ENCODE measurements around the gene OBP2B.
"Not testable (repeated sequence)": the region's sequence is repeated elsewhere in the genome, so short reads cannot be mapped to it uniquely, and the experiment has no call there.

The OBP2B gene

DNA sequence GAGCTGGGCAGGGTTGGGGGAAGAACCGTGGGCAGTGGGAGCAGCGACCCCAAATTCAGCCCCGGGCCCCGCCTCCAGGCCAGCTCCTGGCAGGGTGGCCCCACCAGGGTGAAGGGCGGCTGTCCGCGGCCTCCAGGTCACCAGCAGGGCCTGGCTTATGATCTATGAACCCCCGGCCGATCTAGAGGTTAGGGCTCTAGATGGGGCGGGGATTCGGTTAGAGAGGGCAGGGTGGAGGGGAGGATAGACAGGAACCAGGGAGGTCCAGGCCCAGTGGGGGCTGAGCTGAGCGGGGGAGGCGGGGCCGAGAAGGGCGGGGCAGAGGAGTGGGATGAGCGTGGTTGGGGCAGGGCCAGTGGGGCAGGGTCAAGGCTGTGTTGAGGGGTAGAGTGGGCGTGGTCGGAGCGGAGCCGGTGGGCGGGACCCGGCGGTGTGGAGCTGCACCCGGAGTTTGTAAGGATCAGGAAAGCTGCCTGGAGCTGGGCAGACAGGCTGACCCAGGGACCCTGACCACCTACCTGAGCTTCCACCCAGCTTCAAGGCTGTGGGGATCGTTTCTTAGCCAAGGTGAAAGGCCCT, 29.3 kb upstream of the OBP2B start:
- no peak for DNase-seq

DNA sequence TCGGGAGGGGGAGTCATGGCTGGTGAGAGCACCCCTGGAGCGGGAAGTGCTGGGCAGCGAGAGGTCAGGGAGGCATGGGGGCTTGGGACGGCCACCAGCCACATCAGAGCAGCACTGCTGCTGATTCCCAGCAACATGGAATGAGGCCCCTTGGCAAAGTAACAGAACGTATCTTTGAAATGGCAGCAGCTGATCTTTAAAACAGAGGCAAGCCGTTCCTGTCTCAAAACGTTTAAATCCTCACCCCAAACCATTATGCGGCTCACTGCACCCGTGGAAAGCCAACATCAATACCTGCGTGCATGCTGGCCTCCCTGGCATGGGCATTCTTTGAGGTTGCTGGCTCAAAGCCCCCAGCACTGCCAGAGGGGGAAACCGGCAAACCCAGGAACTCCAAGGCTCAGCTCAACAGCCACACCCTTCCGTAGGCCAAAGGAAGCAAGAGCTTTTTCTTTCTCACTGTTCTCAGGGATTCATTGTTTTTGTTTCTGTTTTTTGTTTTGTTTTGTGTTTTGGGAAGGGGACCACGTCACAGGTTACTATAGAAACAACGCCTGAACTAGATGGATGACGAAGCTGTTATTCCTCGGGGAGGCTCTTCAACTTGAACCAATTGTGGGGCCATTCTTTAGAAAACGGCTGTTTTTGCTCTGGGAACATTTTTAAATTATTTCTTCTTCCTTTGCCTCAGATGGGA, 28.1 kb upstream of the OBP2B start:
- DNase-seq, result no peak

DNA sequence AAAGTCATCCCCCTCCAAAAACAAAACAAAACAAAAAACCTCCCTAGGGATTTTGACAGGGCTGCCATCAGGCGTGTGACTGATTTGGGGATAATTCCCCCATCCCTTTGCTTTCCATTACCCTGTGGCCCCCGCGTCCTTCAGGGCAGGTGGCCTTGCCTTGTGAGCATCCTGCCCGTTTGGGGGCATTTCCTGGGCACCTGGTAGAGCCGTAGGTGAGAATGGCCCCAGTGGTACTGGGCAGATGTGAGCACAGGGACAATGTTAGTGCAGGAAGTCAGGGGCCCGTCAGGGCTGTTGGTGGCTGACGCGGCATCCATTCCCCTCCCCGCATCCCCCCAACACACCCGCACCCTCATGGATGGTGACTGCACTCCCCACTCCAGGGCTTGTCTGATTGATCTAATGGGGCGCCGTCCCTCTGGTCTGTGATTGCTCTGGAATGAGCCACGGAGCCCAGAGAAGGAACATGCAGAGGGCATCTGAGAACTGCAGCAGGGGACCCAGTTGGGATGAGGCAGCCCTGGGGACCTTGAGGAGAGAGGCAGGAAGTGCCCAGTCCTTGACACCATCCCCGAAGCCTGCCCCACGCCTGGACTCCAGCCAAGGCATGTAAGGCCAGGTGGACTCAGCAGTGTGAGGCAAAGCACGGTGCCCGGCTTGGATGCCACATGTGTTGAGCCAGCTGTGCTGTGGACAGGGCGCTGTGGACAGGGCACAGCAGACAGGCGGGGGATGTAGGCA, 27.4 kb upstream of the OBP2B start:
- DNase-seq, result not testable (repeated sequence)

DNA sequence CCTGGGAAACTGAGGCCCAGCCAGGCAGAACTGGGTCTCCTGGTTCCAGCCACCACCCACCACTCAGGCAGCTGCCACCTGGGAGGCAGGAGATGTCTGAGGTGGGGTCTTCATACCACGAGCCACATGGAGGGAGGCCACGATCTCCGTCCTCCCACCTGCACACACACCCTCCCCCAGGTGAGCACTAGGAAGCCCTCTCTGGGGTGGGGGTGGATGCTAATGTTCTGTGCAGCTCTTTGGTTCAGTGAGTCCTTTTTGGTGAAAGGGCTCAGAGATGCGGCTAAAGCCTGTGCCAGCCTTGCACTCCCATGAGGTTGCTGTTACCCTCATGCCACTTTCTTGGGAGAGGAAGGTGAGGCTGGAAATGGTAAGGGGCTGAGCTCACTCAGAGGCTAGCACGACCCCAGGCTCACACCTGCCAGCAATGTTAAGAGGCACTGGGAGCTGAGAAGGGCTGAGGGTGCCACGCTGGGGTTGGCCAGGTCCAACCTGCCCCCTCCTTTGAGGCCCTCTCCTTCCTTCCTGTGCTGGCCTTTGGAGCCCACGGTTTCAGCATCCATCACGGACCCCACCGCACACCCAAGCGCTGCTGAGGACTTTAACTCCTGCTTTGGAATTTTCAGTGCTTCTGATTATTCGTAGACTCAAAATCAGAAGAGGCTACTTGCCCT, 26.6 kb upstream of the OBP2B start:
- no peak for DNase-seq

DNA sequence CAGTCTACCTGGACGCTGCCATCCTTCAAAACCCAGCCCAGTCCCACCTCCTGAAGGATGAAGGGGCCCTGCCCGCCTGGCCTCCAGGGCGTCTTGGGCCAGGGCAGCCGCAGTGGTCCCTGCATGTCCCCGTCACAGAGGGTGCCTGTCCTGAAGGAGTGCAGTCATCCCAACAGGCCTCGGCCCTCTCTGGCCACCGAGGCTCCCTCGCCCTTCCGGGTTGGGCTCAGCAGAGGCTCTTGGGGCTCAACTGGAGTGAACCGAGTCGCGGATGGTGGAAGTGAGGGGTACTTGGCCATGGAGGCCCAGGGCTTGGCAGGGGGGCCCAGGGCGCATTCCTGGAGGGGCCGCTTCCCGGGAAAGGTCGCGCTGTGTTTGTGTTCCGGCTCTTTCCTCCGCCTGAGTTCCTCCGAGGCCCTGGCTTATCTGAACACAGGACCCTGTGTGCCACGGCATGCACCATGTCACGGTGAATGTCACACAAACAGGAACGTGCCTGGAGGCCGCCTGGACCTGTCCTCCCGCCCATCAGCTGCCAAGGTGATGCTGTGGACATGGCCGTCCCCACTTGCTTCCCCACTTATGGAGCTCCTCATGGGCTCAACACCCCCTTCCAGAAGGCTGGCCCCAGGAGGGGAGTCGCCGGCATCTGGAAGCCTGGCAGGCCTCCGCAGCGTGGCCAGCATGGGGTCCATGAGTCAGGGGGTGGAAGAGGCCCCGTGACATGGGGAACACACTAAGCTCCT, 25.7 kb upstream of the OBP2B start:
- no peak for DNase-seq

DNA sequence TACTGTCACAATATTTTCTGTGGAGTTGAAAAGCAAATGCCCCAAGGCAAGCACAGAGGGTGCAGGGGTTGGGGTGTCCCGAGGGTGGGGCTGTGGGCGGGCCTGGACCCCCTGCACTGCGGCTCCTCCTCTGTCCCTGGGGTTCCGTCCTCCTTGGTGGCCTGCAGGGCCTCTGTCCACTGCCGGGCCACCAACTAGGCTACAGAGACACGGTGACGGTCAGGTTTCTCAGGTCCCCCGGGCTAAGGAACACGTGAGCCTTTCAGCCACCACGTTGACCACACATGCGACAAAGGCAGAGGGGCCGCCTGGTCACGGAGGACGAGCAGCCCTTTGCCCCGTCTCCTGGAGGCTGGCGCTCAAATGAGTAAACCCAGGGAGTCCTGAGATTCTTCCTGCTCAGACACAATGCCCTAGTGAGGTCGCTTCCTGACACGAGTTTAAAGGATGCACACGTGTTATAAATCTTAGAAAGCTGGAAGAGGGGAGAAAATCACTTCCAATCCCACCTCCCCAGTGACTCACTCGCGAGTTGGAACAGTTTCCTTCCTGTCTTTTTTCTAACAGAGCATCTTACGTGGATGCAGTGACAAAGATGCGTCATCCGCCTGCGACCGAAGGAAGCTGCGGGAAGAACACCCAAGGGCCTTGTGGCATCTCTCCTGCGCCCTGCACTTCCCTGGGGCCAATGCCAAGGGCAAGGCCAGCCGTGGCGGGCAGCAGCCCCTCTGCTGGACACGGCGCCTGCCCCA, 24.8 kb upstream of the OBP2B start:
- DNase-seq, result no peak

DNA sequence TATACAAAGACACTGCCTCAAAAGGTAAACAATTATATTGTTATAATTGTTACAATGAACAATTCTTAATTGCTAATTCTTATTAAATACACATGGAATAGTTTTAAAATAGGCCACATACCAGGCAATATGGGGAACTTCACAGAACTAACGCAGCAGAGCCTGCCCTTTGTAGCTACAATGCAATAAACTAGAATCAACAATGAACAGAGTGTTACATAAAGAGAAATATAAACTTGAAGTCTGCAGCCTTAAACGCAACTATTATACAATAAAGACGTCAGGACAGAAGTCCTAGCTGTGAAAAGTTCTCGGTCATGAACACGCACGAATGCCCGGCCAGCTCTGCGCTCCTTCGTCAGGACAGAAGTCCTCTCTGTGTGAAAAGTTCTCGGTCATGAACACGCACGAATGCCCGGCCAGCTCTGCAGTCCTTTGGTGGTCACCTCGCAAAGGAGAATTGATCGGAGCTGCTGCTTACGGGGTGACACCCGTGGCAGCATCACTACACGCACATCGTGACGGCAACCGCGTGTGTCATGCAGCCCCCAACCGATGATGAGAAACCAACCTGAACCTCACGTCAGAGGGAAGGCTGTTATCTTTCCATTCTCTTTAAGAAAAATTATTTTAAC, 23.0 kb upstream of the OBP2B start:
- not testable (repeated sequence) for DNase-seq

DNA sequence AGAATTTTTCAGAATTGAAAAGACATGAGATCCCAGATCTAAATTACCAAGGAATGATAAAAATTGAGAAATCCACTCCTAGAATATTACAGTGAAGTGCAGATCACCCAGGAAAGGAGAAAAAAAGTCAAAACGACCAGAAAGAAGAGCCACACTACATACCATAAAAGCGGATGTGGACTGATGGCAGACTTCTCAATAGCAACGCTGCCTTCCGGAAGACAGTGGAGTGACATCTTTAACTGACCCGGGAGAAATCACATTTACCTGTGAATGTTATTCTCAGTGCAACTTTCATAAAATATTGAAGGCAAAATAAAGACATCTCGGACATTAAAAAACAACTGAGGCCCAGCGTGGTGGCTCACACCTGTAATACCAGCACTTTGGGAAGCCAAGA, 21.5 kb upstream of the OBP2B start:
- DNase-seq, result not testable (repeated sequence)

DNA sequence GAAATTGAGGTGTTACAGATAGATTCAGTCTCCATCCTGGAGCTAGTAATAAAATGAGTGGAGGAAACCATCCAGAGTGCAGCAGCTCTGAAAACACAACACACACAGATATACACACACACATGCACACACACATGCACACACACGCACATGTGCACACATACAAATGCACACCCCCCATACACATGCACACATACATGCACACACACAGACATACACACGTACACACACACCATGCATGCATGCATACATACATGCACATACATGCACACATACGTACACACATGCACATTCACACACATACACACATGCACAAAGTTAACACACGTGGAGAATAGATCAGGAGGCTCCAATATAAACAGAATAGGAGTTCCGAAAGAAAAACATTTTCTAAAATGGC, 21.0 kb upstream of the OBP2B start:
- DNase-seq, result no peak

DNA sequence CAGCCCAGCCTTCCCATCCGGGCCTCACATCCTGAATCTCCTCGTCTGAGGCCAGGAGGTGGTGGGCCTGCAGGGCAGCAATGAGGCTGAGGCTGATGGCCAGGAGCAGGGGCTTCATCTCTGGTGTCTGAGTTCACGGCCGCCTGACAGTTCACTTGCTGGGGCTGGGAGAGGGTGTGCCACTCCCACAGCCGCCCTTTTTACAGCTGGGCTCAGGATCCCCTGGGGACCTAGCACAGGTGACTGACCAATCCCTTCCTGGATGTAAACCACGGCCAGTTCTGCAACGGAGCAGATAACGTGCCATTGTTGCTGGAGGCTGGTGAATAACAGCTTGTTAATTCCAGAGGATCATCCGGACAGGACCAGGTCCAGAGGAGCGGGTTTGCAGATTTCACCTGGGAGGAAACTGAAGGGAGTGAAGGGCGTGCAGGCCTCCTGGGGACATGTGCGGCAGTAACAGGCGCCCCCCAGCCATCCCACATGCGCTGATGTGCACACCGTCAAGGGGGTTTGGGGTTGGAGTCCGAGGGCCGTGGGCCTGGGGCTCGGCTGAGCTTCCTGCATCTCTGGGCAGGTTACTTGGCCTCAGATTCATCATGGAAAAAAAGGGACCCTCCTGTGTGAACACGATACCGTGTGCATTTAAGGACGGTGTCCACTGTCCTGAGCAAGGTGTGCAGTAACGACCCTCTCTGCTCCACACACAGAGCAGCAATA, 19.6 kb upstream of the OBP2B start:
- not testable (repeated sequence) for DNase-seq

DNA sequence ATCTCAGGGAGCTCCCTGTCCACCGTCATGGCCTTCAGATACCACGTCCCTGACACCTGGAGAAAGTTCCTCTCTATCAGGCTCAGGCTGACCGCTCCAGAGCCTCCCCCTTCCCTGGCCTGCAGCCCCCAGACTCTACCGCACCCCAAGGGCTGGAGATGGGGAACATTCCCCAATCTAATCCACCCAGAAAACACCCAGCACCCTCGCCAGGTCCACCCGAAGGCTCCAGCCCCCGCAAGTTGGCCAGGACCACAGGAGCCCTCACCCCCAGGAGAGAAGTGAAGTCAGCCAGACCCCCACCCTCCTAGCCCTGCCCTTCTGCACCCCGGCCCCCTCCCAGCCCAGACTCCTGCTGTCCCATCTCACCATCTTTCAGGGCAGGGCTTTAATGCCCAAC, 18.9 kb upstream of the OBP2B start:
- not testable (repeated sequence) for DNase-seq

DNA sequence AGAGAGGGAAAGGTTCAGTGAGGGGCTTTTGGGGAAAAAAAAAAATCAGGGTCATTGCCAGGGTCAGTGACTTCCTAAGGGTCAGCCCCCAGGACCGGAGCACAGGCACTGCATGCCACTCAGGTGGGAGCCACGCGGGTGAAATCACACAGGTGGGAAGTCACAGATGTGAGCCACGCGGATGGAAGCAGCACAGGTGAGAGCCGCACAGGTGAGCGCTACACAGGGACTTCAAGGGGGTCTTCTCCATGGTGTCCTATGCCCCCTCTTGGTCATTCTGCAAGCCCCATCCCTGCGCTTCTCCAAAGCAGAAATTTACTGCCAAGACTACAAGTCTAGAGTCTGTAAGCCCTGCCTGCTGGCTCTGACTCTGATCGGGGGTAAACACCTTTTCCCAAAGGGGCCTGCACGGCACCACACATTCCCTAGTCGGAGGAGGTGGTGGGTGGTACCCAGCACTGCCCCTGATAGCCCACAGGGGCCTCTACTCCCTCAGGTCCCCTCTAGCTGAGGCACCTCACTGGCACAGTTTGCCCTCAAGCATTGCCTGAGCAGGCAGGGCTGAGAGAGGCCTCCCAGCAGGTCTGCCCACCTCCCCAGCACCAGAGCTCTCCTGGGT, 18.3 kb upstream of the OBP2B start:
- no peak for DNase-seq

DNA sequence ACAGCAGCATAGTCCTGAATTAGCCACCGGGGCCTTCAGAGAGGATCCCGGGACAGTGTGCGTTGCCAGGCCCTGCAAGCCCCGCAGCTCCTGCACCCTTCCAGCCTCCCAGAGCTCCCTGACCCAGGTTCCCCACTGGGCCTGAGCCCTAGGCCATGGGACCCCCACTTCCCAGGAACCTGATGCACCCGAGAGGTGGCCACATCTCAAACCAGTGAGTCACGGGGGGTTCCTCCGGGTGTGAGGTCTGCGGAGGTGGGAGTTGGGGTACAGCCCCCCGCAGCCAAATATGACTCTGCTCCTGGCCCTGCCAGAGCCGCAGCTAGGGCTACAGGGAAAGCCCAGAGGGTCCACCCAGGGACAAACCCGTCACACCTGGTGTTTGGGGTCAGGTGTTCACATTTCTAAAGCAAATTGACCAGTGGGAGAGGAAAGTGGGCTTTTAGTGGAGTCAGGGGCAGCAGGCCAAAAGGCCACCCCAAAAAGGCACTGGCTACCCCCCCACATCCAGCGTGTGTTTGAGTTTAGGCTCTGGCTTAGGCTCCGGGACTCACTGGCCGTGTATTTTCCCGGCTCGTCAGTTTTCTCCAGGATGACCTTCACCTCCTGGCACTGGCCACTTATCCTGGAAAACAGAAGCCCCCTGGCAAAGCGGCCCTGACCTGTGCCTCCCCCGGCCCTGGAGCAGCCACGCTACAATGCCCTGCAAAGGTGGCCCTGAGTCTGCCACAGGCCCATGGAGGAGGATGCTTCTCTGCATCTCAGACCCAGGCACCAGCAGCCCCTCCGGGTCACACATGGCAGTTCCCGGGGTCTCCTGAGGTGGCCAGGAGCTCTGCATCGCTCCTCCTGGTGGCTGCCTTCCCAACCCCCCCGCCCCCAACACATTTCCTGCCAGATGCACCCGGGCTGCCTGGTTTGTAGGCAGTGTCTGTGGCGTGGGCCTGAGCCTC, 17.4 kb upstream of the OBP2B start:
- no peak for DNase-seq

DNA sequence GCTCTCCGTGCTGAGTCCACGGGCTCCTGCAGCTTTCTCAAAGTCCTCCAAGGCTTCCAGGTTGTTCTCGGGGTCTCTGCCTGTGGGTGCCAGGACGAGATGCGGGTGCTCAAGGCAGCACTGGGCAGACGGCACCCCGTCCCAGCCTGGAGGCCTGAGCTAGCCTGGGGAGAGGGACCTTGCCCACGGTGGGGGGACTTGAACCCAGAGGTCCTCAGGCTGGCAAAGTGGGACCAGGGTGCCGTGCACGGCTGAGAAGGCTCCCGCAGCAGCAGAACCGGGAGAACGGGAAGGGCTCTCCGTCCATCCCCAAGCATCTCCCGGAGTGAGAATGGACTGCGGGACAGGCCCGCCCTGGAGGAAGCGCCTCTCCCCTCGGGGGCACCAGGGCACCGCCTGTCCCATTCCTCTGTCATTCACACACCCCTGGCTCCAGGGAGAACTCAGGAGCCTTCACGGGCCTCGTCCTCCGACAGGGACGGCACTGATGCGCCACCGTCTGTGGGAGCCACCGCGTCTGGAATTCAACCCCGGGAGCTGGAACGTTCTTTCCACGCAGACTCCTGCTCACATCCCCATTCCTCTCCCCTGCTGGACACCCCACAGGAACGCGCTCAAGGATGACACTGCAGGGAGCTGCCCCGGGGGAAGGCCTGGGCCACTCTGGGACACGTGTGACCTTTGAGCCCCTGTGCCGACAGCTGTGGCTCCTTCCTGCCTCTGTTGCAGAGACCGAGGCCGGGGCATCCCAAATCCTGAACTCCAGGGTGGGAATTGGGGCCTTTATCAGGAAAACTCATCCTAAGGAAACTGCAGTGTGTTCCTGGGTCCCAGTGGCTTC, 16.3 kb upstream of the OBP2B start:
- DNase-seq, result no peak

DNA sequence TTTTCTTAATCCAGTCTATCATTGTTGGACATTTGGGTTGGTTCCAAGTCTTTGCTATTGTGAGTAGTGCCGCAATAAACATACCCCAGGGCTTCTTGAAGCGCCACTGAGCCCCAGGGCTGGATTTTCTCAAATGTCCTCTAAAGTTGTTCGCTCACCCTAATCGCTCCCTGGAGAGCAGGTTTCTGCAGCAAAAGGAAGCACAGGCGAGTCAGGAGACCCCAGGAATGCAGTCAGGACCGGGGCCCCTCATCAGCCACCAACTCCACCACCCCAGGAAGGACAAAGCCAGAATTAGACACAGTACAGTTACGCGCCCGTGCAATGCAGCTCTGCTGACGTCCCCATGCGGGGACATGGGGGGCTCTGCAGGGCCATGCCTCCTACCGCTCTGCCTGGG, 15.7 kb upstream of the OBP2B start:
- no peak for DNase-seq

DNA sequence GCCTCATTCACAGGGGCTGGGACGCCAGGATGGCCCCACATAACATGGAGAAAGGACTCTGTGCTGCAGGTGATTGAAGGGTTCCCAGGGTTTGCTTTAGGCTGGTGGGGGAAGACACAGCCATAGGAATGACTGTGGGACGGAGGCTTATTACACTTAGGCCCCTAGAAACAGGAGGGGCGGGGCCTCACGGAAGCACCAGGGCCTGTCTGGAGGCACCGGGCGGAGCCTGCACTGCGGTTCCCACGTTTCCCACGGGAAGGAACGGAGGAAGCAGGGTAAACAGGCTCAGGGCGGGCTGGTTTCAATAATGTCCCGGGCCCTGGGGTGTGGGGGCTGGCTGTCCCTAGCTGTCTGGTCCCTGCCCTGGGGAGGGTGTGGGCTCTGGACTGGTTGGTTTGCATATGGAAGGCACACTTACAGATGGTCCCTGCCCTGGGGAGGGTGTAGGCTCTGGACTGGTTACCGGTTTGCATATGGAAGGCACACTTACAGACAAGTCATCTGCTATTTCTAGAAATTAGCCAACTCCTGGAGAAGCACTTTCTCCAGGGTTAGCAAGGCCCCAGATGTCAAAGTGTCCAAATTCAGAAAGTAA, 14.2 kb upstream of the OBP2B start:
- not testable (repeated sequence) for DNase-seq

DNA sequence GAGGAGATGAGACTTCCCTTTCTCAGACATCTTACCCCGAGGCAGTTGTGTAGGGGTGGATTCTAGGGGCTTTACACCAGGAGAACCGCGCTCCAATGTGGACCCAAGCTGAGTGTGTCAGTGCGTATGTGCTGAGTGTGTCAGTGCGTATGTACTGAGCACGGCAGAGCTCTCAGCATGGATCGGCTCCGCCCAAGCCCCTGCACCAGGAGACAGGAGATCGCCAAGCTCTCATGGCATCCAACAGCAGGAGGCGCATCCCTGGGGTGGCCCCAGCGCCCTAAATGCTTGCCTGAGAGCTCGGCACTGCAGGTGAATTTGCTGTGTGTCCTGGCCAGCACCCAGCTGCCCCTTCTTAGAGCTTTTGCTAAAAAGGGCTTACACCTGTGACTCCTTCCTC, 12.9 kb upstream of the OBP2B start:
- DNase-seq, result not testable (repeated sequence)

All from NCI-H1105 treated with DMSO at 0.1 percent for 48 hours (cell line).